SK-N-SH (cell line): ENCODE data around the gene GHR. TPM values are rescaled to one million over a fixed set of nuclear protein-coding genes. Genes with fewer than 3 reads are reported as not detected.

Experiments used
- CTCF ChIA-PET: fragments of 300-600, 350-600 bp; formaldehyde crosslinking; extraction: SDS; loops from one replicate; lab custom pipeline; 2021; lab: Yijun Ruan, JAX
- POLR2A ChIA-PET: fragments of 350-600 bp; sonication (Branson Sonifier 250); formaldehyde crosslinking; extraction: SDS; loops from one replicate; lab custom pipeline; 2020; ENCODE audit warnings: antibody characterized with exemption, inconsistent platforms; lab: Yijun Ruan, JAX
- DNase-seq: peaks from one replicate; pipeline ENCODE4 v3.0.0; 2012
- H2AFZ ChIP-seq: fragments of 200-600 bp; sonication (generic); 2 replicates; pipeline ENCODE4 v1.8.1; 2016; ENCODE audit warnings: antibody characterized with exemption, mild to moderate bottlenecking, low read depth
- H3F3A ChIP-seq: fragments of 200-600 bp; sonication (generic); replicated peaks from 2 replicates; pipeline ENCODE3; 2016; ENCODE audit warnings: antibody characterized with exemption, mild to moderate bottlenecking; ENCODE audit not compliant: insufficient read depth
- H3K27ac ChIP-seq, 2 experiments: fragments of 200-500 bp in 1 of 2; fragments of 200-600 bp in 1 of 2; sonication (Bioruptor generic) in 1 of 2; sonication (generic), shearing (Covaris generic) in 1 of 2; 2 replicates each; pipeline versions ENCODE4 v1.5.1 to v1.6.1; 2014 to 2016; ENCODE audit warnings: low read depth in 2 of 2, inconsistent platforms in 1 of 2, low read length in 1 of 2, mild to moderate bottlenecking in 1 of 2, mixed read lengths in 1 of 2
- H3K27me3 ChIP-seq: fragments of 200-600 bp; sonication (generic), shearing (Covaris generic); 2 replicates; pipeline ENCODE4 v1.6.1; 2016; ENCODE audit warnings: mixed run types; ENCODE audit not compliant: insufficient read depth
- H3K36me3 ChIP-seq, 2 experiments: fragments of 200-500 bp in 1 of 2; fragments of 200-600 bp in 1 of 2; sonication (Bioruptor generic) in 1 of 2; sonication (generic) in 1 of 2; replicated peaks in 1 of 2; 2 replicates each; pipeline versions ENCODE3 to v1.5.1; 2014 to 2016; ENCODE audit warnings: low read length in 1 of 2, mild to moderate bottlenecking in 1 of 2; ENCODE audit not compliant: insufficient read depth in 2 of 2, control insufficient read depth in 1 of 2
- H3K4me1 ChIP-seq, 2 experiments: fragments of 200-500 bp in 1 of 2; fragments of 200-600 bp in 1 of 2; sonication (Bioruptor generic) in 1 of 2; sonication (generic), shearing (Covaris generic) in 1 of 2; 2 replicates each; pipeline versions ENCODE4 v1.5.1 to v1.6.1; 2014 to 2016; ENCODE audit warnings: low read depth in 1 of 2, low read length in 1 of 2, mixed run types in 1 of 2; ENCODE audit not compliant: insufficient read depth in 2 of 2, control insufficient read depth in 1 of 2
- H3K4me2 ChIP-seq: fragments of 200-600 bp; sonication (generic), shearing (Covaris generic); 2 replicates; pipeline ENCODE4 v1.6.1; 2017; ENCODE audit warnings: mixed run types
- H3K4me3 ChIP-seq, 2 experiments: fragments of 200-500 bp in 1 of 2; fragments of 200-600 bp in 1 of 2; sonication (Bioruptor generic) in 1 of 2; sonication (generic), shearing (Covaris generic) in 1 of 2; 2 replicates each; pipeline versions ENCODE4 v1.5.1 to v1.8.1; 2014 to 2016; ENCODE audit warnings: low read depth in 2 of 2, inconsistent platforms in 1 of 2, low read length in 1 of 2, mild to moderate bottlenecking in 1 of 2, mixed read lengths in 1 of 2, moderate library complexity in 1 of 2
- H3K79me2 ChIP-seq: fragments of 200-600 bp; sonication (generic); 2 replicates; pipeline ENCODE4 v1.8.1; 2017; ENCODE audit warnings: mild to moderate bottlenecking; ENCODE audit not compliant: insufficient read depth
- H3K9ac ChIP-seq: fragments of 200-600 bp; sonication (generic); 2 replicates; pipeline ENCODE4 v1.6.1; 2017; ENCODE audit warnings: mixed run types
- H3K9me2 ChIP-seq: fragments of 200-600 bp; sonication (generic); 2 replicates; pipeline ENCODE4 v1.6.1; 2017; ENCODE audit warnings: mixed run types
- H3K9me3 ChIP-seq: fragments of 200-600 bp; sonication (generic); 2 replicates; pipeline ENCODE4 v1.6.1; 2017; ENCODE audit warnings: mixed run types, mild to moderate bottlenecking, moderate library complexity
- H4K20me1 ChIP-seq: fragments of 200-600 bp; sonication (generic); 2 replicates; pipeline ENCODE4 v1.6.1; 2017; ENCODE audit warnings: mild to moderate bottlenecking, mixed run types; ENCODE audit not compliant: insufficient read depth
- CHD2 ChIP-seq: fragments of 150-350 bp; IDR thresholded peaks from 2 replicates; pipeline ENCODE4 v1.6.1; 2018; ENCODE audit warnings: low read length; ENCODE audit not compliant: partially characterized antibody
- ELF1 ChIP-seq: IDR thresholded peaks from 2 replicates; pipeline ENCODE4 v1.4.0; 2012
- FOSL2 ChIP-seq: IDR thresholded peaks from 2 replicates; pipeline ENCODE4 v1.4.0; 2012; ENCODE audit warnings: low read depth, mild to moderate bottlenecking, moderate library complexity, borderline replicate concordance
- FOXM1 ChIP-seq: IDR thresholded peaks from 2 replicates; pipeline ENCODE4 v1.4.0; 2012; ENCODE audit warnings: low read depth, mild to moderate bottlenecking
- GABPA ChIP-seq: IDR thresholded peaks from 2 replicates; pipeline ENCODE4 v1.4.0; 2012; ENCODE audit warnings: low read depth, mild to moderate bottlenecking
- MAX ChIP-seq: IDR thresholded peaks from 2 replicates; pipeline ENCODE4 v1.4.0; 2012; ENCODE audit warnings: low read depth
- MEF2A ChIP-seq: IDR thresholded peaks from 2 replicates; pipeline ENCODE4 v1.4.0; 2012; ENCODE audit warnings: low read depth, borderline replicate concordance
- MXI1 ChIP-seq: IDR thresholded peaks from 2 replicates; pipeline ENCODE4 v1.6.1; 2012; ENCODE audit warnings: mild to moderate bottlenecking, low read depth, low read length, improper control_type of control experiment
- NFIC ChIP-seq: IDR thresholded peaks from 2 replicates; pipeline ENCODE4 v1.4.0; 2012; ENCODE audit warnings: borderline replicate concordance
- NRF1 ChIP-seq: IDR thresholded peaks from 2 replicates; pipeline ENCODE4 v1.6.1; 2012; ENCODE audit warnings: low read depth, mild to moderate bottlenecking, low read length
- PBX3 ChIP-seq: IDR thresholded peaks from 2 replicates; pipeline ENCODE4; 2012
- RCOR1 ChIP-seq: fragments of 150-350 bp; IDR thresholded peaks from 2 replicates; pipeline ENCODE4 v1.6.1; 2017; ENCODE audit warnings: antibody characterized with exemption, low read length
- REST ChIP-seq: IDR thresholded peaks from 2 replicates; pipeline ENCODE4 v1.6.1; 2012; ENCODE audit warnings: mild to moderate bottlenecking, low read depth, low read length, moderate library complexity
- RXRA ChIP-seq: IDR thresholded peaks from 2 replicates; pipeline ENCODE4 v1.4.0; 2012; ENCODE audit warnings: low read depth, mild to moderate bottlenecking, borderline replicate concordance
- SMC3 ChIP-seq: IDR thresholded peaks from 2 replicates; pipeline ENCODE4 v1.6.1; 2012; ENCODE audit warnings: low read depth, low read length, improper control_type of control experiment
- TCF12 ChIP-seq: IDR thresholded peaks from 2 replicates; pipeline ENCODE4 v1.4.0; 2012
- USF2 ChIP-seq: fragments of 150-350 bp; IDR thresholded peaks from 2 replicates; pipeline ENCODE4 v1.6.1; 2017; ENCODE audit warnings: antibody characterized with exemption, low read length, low read depth, borderline replicate concordance
- YY1 ChIP-seq: IDR thresholded peaks from 2 replicates; pipeline ENCODE4 v1.4.0; 2012; ENCODE audit warnings: low read depth, mild to moderate bottlenecking
- ZBTB33 ChIP-seq: IDR thresholded peaks from 2 replicates; pipeline ENCODE4 v1.4.0; 2012; ENCODE audit warnings: low read depth, borderline replicate concordance
- WGBS: methylation state at CpG from one replicate; pipeline ENCODE4 v1.1.6; 2017; ENCODE audit warnings: low lambda C conversion rate; 5-methylcytosine and 5-hydroxymethylcytosine counted together
- polyA plus RNA-seq, 3 experiments: library from polyadenylated mRNA; depleted of rRNA; stranded (reverse); fragments of >200 nt; gene quantifications; 2 replicates each; pipeline ENCODE4 v1.2.3, GENCODE V29; 2012

Gene GHR
- polyA plus RNA-seq, 1 of the 3 experiments (the other 2 are of a cell fraction) = 0.03 TPM

- no peaks in the 10 kb centered on the region for H4K20me1 ChIP-seq
- H3K9ac ChIP-seq = no peak overlapping the region
- no peak for DNase-seq
- no peaks in the 10 kb centered on the region for H3K79me2 ChIP-seq
- CTCF ChIA-PET = interaction anchor here (1.0 to 5.1 kb wide), 2 partner anchors 11 to 195 kb away, joined by 3 to 22 read pairs; no protein-coding TSS in a partner anchor
- TF ChIP-seq FOSL2 (no peak), GABPA (no peak), TCF12 (no peak), MAX (no peak), NFIC (no peak), FOXM1 (no peak), USF2 (no peak), RXRA (no peak), ZBTB33 (no peak), SMC3 (no peak), MXI1 (no peak), NRF1 (no peak), ELF1 (no peak), PBX3 (no peak)
- TF ChIP-seq, all 33 proteins: peak for 0
- H3K9me2 ChIP-seq = no peaks in the 10 kb centered on the region
- no peaks in the 10 kb centered on the region for H3K9me3 ChIP-seq
- WGBS = 2% methylated on average over 3 of the region's 3 CpGs
- no peaks in the 10 kb centered on the region for H3F3A ChIP-seq
- H3K27ac ChIP-seq = no peak overlapping the region
- H3K27me3 ChIP-seq = no peaks in the 10 kb centered on the region
- POLR2A ChIA-PET = no interaction called here
- no peaks in the 10 kb centered on the region for H3K4me1 ChIP-seq
- no peak overlapping the region for H3K4me3 ChIP-seq
- H2AFZ ChIP-seq = no peak overlapping the region
- no peak overlapping the region for H3K4me2 ChIP-seq
- H3K36me3 ChIP-seq = no peaks in the 10 kb centered on the region
Observed at GRCh38 chr5:42572313-42572712, 149.1 kb downstream of the GHR start.

- H3K9ac ChIP-seq = no peak overlapping the region
- H3K9me3 ChIP-seq = no peaks in the 10 kb centered on the region
- H4K20me1 ChIP-seq = no peaks in the 10 kb centered on the region
- no peak overlapping the region for H3K4me3 ChIP-seq
- no peak overlapping the region for H3K27ac ChIP-seq
- ChIA-PET POLR2A (no interaction called here), CTCF (interaction anchor here (1.0 to 5.1 kb wide), 2 partner anchors 10 to 150 kb away, joined by 3 to 22 read pairs; partner anchors contain the start of gene GHR)
- 0% methylated on average over 2 of the region's 2 CpGs for WGBS
- no peaks in the 10 kb centered on the region for H3K4me1 ChIP-seq
- H3K27me3 ChIP-seq = no peaks in the 10 kb centered on the region
- H3K36me3 ChIP-seq = no peaks in the 10 kb centered on the region
- no peaks in the 10 kb centered on the region for H3F3A ChIP-seq
- H2AFZ ChIP-seq = no peak overlapping the region
- H3K9me2 ChIP-seq = no peaks in the 10 kb centered on the region
- H3K79me2 ChIP-seq = no peaks in the 10 kb centered on the region
- H3K4me2 ChIP-seq = no peak overlapping the region
- no peak for DNase-seq
- TF ChIP-seq SMC3 = no peak
- no peak for TF ChIP-seq FOXM1
- TF ChIP-seq ELF1 = no peak
- no peak for TF ChIP-seq REST
- TF ChIP-seq MAX = no peak
- no peak for TF ChIP-seq YY1
- TF ChIP-seq RCOR1 = no peak
- TF ChIP-seq RXRA = no peak
- no peak for TF ChIP-seq MXI1
- TF ChIP-seq MEF2A = no peak
- no peak for TF ChIP-seq NFIC
- no peak for TF ChIP-seq CHD2
Observed at GRCh38 chr5:42573386-42573785, 150.1 kb downstream of the GHR start.
